Hindlimb muscle (tissue), 1 donor: ENCODE measurements around the gene FGR. TPM values are rescaled to one million over a fixed set of nuclear protein-coding genes. Genes with fewer than 3 reads are reported as not detected.

ENCODE experiments used
- DNase-seq: peaks from one replicate; pipeline ENCODE4 v3.0.0-alpha.2; 2013
- polyA plus RNA-seq: library from polyadenylated mRNA; unstranded; fragments of 120-200 nt; gene quantifications from one replicate; pipeline ENCODE4 v1.2.1, GENCODE V29; 2013; ENCODE audit not compliant: insufficient read length

FGR gene
- polyA plus RNA-seq, 1 donor: 2.4 TPM

- DNase-seq: no peak
Measured at GRCh38 chr1:27585684-27586083, 49.3 kb downstream of the FGR start.

DNA sequence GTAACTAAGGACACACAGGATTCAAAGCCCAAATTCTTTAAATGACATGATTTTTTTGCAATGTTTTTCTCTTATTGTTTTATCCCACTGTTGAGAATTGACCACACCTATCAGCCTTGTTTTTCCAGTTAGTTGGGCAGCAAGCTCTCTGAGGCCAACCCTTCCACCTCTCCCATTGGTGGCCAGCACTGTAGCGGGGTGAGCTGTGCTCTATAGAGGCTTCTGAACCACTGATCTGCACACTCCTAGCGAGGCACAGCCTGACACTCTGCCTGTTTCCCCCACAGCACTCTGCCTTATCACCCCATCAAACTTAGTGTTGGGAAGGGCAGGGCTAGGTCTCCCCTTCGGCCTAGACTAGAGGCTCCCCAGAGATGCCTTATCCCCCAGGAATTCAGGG, 50.5 kb downstream of the FGR start:
- no peak for DNase-seq

DNA sequence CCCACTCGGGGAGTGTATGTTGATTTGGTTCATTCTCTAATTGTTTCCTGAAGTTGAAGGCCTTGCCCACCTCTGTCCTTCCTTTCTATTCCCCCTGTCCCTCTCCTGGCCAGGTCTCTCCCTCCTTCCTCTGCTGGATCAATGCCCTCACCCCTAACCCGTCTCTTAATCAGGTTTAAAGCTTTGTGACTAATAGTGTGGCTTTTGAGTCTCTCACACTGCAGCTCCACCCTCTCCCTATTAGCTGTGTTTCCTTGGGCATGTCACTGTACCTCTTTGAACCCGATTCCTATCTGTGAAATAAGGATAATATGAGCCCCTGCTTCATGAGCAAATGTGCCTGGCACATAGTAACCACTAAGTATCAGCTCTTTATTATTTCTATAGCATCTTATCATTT, 51.5 kb downstream of the FGR start:
- DNase-seq: no peak

GRCh38 chr1:27581823-27582243, 53.2 kb downstream of the FGR start:
- no peak for DNase-seq

DNA sequence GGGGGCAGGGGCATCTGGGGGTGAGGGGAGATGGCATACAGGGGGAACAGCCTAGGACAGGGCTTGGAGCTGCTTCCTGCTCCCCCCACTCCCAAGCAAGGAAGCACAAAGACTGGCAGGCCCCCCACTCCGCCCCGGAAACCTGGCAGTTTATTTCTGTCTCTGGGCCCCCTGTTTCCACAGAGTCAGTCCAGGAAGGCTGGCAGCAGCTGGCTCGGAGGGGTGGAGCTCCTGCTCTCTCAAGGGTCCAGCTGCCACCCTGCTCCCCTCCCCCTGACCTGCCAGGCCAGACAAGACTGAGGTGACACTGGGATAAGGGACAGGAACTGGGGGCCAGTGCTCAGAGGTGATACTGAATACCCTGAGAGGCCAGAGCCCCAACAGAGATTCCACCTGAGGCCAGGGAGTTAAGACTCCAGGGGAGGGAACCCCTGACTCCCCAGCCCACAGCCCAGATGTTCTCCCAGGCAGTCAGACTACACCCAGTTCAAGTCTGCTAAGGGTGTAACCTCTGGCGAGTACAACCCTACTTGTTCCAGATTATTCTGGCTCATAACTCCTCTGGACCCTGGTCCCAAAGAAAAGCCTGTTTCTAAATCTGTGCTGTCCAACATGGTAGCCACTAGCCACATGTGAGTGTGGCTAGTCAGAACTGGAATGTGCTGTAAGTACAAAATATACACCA, 57.3 kb downstream of the FGR start:
- DNase-seq: no peak

DNA sequence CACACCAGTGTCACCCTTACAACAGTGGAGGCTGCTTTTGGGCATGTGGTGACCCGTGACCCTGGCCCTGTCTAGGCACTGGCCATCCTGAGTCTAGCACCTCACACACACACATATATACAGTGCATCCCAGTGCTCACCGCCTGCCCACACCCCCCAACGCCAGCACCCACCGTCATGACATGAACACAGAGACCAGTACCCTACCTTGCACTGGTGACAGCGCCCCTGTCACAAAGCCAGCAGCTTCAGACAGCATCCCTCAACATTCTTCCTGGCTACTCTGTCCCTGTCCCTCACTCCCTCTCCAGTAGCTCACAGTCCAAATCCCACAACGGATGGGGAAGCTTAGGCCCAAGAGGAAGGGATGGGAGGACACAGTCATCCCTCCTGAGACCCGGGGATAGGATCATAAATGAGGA, 58.2 kb downstream of the FGR start:
- DNase-seq: no peak

DNA sequence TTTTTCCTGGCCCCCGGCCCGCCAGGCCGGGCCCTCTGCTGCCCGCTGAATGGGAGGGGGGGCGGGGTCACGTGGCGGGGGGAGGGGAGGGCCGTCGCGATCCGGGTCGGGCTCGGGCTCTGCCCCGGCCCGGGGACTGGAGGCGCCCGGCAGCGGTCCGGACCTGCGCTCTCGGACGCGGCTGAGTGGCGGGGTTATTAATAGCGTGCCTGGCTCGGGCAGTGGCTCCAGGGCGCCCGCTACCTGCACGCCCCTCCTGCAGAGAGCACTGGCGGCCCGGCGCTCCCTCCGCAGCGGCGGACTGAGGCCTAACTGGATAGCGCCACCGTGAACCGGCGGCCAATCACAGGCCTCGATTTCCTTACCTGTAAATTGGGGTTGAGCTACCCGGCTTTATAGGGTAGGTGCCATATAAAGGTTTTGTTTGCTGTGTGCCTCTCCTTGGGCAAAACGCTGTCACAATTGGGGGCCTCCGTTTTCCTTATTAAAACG, 59.1 kb downstream of the FGR start:
- peak; percentile 71 for DNase-seq

DNA sequence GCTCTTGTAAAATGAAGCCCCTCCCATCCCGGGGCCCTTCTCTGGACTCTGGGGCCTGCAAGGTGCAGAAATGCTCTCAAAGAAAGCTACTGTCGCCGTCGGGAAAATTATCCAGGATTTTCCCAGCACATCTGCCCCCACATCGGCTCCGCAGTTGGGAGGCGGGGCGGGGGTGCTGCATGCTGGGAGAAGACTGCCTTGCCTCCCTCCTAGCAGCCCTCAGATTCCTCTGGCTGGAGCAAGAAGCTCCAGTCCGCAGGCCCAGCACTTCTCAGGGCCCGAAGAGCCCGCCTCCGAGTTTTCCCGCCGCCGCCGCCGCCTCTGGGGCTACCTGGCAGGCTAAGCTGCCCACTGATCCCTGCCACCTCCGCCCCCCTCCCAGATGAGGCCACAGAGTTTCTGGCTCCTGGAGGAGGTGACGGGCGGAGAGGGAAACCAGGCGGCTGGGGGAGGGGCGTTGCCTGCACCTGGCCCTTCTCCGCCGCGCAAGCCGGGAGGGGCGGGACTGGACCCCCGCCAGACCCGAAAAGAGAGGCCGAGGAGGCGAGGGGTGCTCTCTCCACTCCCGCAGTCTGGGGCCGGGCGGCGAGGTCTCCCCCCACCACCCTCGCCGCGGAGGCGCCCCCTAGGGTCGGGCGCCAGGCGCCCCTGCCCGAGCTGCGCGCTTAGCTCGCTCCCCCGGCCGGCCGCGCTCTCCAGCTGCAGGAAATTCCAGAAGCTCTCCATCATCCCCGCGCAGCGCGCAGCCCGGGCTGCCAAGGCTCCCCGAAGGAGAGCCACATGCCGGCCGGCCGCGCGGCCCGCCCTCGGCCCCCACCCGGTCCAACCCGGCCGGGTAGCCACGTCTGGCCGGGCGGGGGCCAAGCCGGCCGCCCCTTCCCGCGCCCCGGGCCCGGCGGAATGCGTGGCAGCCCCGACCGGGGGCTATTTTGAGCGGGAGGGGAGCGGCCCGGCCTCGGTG, 59.8 kb downstream of the FGR start:
- DNase-seq: peak; percentile 92

- no peak for DNase-seq
Measured at GRCh38 chr1:27574001-27574781, 60.8 kb downstream of the FGR start.

DNA sequence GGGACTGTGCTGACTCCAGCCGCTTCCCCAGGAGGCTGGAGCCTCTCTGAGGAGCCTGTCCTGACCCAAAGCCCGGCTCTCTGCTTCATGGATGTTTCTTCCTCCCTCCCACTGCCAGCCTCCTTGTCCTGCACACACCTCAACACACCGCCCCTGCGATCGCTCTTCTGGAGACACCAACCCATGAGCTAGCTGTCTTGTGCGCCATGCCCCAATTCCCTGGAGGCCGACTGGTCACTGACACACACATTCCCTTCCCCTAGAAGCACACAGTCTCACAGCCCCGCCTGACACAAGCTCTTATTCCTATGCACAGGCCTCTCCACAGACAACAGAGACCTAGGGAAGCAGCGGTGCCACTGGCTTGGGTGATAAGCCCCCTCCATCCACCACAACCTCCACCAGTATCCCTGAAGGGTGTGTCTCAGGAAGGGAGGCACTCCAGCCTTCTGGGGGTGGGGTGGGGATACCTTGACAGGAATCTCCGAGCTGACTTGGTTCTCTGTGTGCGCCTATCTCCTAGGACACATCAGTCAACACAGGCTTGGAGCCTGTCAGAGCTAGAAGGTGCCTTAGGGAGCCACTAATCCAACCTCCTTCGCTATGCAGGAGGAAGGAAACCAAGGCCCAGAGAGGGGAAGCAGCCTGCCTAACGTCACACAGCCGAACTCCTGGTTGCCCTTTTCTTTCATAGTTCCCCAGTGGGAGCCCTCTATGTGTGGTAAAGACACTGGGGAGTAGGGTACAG, 62.1 kb downstream of the FGR start:
- no peak for DNase-seq

GRCh38 chr1:27572019-27572678, 62.8 kb downstream of the FGR start:
- no peak for DNase-seq

GRCh38 chr1:27571439-27572018, 63.5 kb downstream of the FGR start:
- DNase-seq: no peak

GRCh38 chr1:27570784-27571183, 64.2 kb downstream of the FGR start:
- DNase-seq: no peak

GRCh38 chr1:27570356-27570755, 64.6 kb downstream of the FGR start:
- DNase-seq: no peak

DNA sequence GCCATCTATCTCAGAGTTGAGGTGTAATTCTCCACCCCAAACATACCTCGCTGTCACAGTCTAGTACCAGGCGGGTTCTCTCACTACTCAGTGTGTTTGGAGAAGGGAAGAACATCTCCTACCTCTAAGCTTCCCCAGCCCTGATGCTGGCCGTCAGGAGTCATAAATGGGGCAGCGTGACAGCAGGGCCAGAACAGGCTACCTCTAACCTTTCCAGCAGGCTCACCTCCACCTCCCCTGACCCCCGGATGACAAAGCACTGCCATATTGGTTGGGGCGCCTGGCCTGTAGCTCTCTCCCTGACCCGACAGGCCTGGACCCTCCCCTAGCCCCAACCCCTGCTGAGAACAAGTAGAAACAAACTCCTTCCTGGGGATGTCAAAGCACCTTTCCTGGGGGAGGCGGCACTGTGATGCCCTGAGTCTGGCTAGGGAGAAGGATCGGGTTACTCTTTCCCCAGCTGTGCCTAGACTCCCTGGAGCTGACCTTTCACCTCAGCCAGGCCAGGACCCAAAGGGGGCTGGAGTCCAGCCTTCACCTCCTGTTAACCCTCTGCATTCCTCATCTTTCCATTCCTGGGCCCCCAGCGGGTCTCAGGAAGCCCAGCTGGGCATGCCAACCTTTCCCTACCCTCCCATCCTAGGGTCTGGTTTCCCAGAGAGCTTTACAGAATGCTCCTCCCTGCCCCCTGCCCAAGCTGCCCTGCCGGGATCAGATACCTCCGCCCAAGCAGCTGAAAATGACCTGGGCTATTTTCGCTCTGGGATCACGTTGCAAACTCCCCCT, 65.3 kb downstream of the FGR start:
- DNase-seq: no peak

GRCh38 chr1:27569088-27569460, 65.9 kb downstream of the FGR start:
- DNase-seq: no peak

DNA sequence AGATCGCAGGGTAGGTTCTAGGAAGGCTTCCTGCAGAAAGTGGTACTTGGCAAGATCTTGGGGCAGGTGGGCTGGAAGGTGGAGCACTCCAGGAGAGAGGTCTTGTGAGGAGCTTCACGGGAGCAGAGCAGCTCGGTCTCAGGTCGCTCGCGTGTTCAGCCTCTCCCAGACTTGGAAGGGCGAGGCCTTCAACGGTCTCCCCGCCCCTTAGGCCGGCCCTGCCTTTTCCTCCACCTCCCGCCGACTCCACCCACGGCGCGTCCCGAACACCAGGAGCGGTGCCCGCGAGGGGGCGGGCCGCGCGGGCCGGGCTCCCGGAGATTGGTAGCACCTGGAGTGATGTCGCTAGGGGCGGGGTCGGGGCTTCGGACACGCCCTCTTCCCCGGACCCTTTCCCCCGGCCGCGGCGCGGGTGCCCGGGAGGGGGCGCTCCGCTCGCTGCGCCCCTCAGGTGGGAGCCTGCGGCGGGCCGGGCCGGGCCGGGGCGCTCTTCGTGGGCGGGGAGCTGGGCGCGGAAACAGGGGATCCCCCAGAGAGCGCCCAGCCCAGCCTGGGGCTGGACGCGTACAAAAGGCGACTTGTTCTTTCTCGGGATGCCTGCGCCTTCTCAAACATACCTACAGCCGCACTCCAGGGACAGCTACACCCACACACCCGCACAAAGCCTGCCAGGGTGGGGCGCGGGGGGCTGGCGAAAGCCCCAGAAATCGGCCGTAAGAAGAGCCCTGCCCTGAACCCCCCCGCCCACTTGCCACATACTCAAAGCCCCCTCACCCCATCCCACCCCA, 66.5 kb downstream of the FGR start:
- DNase-seq: peak; percentile 89

GRCh38 chr1:27567971-27568299, 67.0 kb downstream of the FGR start:
- DNase-seq: no peak

GRCh38 chr1:27567146-27567526, 67.8 kb downstream of the FGR start:
- DNase-seq: no peak
